Stromal cell of bone marrow (primary cell): ENCODE data around the gene SPEF1.
"Not testable (repeated sequence)": the region's sequence is repeated elsewhere in the genome, so short reads cannot be mapped to it uniquely, and the experiment has no call there.

ENCODE experiments used
- DNase-seq: peaks from one replicate; pipeline ENCODE4 v3.0.0-alpha.2; 2012; ENCODE audit warnings: low read depth

SPEF1 gene

GRCh38 chr20:3781153-3781910 lies at the start of gene SPEF1:
TSS of gene SPEF1 (minus strand) at chr20:3781448. CDS start at chr20:3781287, 161 bp downstream.
- peak; percentile 94 for DNase-seq

GRCh38 chr20:3829891-3830290 lies 48.6 kb upstream of the SPEF1 start:
- not testable (repeated sequence) for DNase-seq

- peak; percentile 24 for DNase-seq
Observed at GRCh38 chr20:3828798-3829197, 47.5 kb upstream of the SPEF1 start.

GRCh38 chr20:3826420-3826819 lies 45.2 kb upstream of the SPEF1 start:
- no peak for DNase-seq

GRCh38 chr20:3825526-3825925 lies 44.3 kb upstream of the SPEF1 start:
- no peak for DNase-seq

GRCh38 chr20:3823881-3824280 lies 42.6 kb upstream of the SPEF1 start:
- DNase-seq: no peak

GRCh38 chr20:3821996-3822395 lies 40.7 kb upstream of the SPEF1 start:
- no peak for DNase-seq

- no peak for DNase-seq
Observed at GRCh38 chr20:3820901-3821727, 39.9 kb upstream of the SPEF1 start.

GRCh38 chr20:3820048-3820900 lies 39.0 kb upstream of the SPEF1 start, which contains the start of gene AP5S1:
TSS of gene AP5S1 (plus strand) at chr20:3820547. CDS start at chr20:3822118, 1,571 bp downstream.
- peak; percentile 90 for DNase-seq

- DNase-seq: no peak
Observed at GRCh38 chr20:3819411-3820047, 38.3 kb upstream of the SPEF1 start.

GRCh38 chr20:3818155-3819151 lies 37.2 kb upstream of the SPEF1 start:
- peak; percentile 57 for DNase-seq

GRCh38 chr20:3815703-3816315 lies 34.6 kb upstream of the SPEF1 start:
- no peak for DNase-seq

GRCh38 chr20:3814928-3815495 lies 33.8 kb upstream of the SPEF1 start:
- DNase-seq: no peak

- no peak for DNase-seq
Observed at GRCh38 chr20:3813848-3814581, 32.8 kb upstream of the SPEF1 start.

GRCh38 chr20:3812975-3813847 lies 32.0 kb upstream of the SPEF1 start:
- no peak for DNase-seq

GRCh38 chr20:3812259-3812681 lies 31.0 kb upstream of the SPEF1 start:
- no peak for DNase-seq

GRCh38 chr20:3811467-3812258 lies 30.4 kb upstream of the SPEF1 start:
- peak; percentile 96 for DNase-seq
